Chondrocyte (in vitro differentiated cells): ENCODE results near the gene PSMD13. TPM values are rescaled to one million over a fixed set of nuclear protein-coding genes. Genes with fewer than 3 reads are reported as not detected.

ENCODE experiments used
- DNase-seq: peaks from one replicate; pipeline ENCODE4 v3.0.0; 2021; ENCODE audit warnings: mixed read lengths, low spot score
- H3K27ac Mint-ChIP-seq: one replicate; pipeline ENCODE4 v1.8.0; 2021; ENCODE audit warnings: mild to moderate bottlenecking, moderate library complexity, mixed read lengths; ENCODE audit not compliant: unreplicated experiment
- H3K27me3 Mint-ChIP-seq: 2 replicates; pipeline ENCODE4 v1.8.0; 2021; ENCODE audit warnings: low read depth, mixed read lengths
- H3K36me3 Mint-ChIP-seq: 2 replicates; pipeline ENCODE4 v1.8.0; 2021; ENCODE audit warnings: low read depth, mixed read lengths
- H3K4me1 Mint-ChIP-seq: 2 replicates; pipeline ENCODE4 v1.8.0; 2021; ENCODE audit warnings: low read depth, mild to moderate bottlenecking, mixed read lengths
- H3K4me3 Mint-ChIP-seq: one replicate; pipeline ENCODE4 v1.8.0; 2021; ENCODE audit warnings: mild to moderate bottlenecking, moderate library complexity, mixed read lengths; ENCODE audit not compliant: unreplicated experiment
- H3K9me3 Mint-ChIP-seq: 2 replicates; pipeline ENCODE4 v1.8.0; 2021; ENCODE audit warnings: low read depth, mixed read lengths
- total RNA-seq: library from RNA; stranded (reverse); gene quantifications from 3 replicates; pipeline ENCODE4 v1.2.1, GENCODE V29; 2021
- TF ChIP-seq, protein P1 (sequence below): fragments of 200-600 bp; sonication (generic); IDR thresholded peaks from 2 replicates; pipeline ENCODE4 v1.5.0; 2021; ENCODE audit warnings: antibody characterized with exemption, mild to moderate bottlenecking, moderate library complexity

Gene PSMD13
- total RNA-seq, 1 donor from 2014 or later: 103 TPM

- TF ChIP-seq, protein P1, sequence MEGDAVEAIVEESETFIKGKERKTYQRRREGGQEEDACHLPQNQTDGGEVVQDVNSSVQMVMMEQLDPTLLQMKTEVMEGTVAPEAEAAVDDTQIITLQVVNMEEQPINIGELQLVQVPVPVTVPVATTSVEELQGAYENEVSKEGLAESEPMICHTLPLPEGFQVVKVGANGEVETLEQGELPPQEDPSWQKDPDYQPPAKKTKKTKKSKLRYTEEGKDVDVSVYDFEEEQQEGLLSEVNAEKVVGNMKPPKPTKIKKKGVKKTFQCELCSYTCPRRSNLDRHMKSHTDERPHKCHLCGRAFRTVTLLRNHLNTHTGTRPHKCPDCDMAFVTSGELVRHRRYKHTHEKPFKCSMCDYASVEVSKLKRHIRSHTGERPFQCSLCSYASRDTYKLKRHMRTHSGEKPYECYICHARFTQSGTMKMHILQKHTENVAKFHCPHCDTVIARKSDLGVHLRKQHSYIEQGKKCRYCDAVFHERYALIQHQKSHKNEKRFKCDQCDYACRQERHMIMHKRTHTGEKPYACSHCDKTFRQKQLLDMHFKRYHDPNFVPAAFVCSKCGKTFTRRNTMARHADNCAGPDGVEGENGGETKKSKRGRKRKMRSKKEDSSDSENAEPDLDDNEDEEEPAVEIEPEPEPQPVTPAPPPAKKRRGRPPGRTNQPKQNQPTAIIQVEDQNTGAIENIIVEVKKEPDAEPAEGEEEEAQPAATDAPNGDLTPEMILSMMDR: no peak
- H3K9me3 Mint-ChIP-seq: no peaks in the 10 kb centered on the region
- H3K4me3 Mint-ChIP-seq: no peak overlapping the region
- H3K36me3 Mint-ChIP-seq: peaks cover 13% of the 10 kb centered on the region
- no peaks in the 10 kb centered on the region for H3K27me3 Mint-ChIP-seq
- H3K4me1 Mint-ChIP-seq: peaks cover 22% of the 10 kb centered on the region
- peak; percentile 86 for DNase-seq
- H3K27ac Mint-ChIP-seq: peak overlapping the region; percentile 36
Measured at GRCh38 chr11:200224-201003, 36.4 kb upstream of the PSMD13 start.

DNA sequence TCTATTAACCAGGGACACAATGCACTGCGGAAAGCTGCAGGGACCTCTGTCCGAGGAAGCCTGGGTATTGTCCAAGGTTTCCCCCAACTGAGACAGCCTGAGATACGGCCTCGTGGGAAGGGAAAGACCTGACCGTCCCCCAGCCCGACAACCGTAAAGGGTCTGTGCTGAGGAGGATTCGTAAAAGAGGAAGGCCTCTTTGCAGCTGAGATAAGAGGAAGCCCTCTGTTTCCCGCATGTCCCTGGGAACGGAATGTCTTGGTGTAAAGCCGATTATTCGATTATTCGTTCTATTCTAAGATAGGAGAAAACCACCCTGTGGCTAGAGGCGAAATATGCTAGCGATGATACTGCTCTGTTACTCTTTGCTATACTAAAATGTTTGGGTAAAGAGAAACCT lies 34.8 kb upstream of the PSMD13 start:
- H3K27me3 Mint-ChIP-seq: no peaks in the 10 kb centered on the region
- no peaks in the 10 kb centered on the region for H3K9me3 Mint-ChIP-seq
- peak; percentile 22 for DNase-seq
- peaks cover 13% of the 10 kb centered on the region for H3K36me3 Mint-ChIP-seq
- peaks cover 30% of the 10 kb centered on the region for H3K4me1 Mint-ChIP-seq
- no peak overlapping the region for H3K4me3 Mint-ChIP-seq
- TF ChIP-seq, protein P1: no peak
- no peak overlapping the region for H3K27ac Mint-ChIP-seq

DNA sequence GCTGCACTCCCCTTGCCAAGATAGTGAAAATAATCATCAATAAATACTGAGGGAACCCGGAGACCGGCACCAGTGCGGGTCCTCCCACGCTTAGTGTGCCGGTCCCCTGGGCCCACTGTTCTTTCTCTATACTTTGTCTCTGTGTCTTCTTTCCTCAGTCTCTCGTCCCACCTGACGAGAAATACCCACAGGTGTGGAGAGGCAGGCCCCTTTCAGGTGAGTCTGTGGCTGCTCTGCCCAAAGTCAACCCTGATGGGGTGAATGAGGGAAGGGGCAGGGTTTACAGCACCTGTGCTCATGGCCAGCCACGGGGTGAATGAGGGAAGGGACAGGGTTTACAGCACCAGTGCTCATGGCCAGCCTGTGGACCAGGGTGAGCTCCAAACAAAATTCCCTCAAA lies 34.3 kb upstream of the PSMD13 start:
- peak; percentile 48 for DNase-seq
- peaks cover 30% of the 10 kb centered on the region for H3K4me1 Mint-ChIP-seq
- H3K36me3 Mint-ChIP-seq: peaks cover 13% of the 10 kb centered on the region
- no peaks in the 10 kb centered on the region for H3K9me3 Mint-ChIP-seq
- no peak overlapping the region for H3K4me3 Mint-ChIP-seq
- no peak overlapping the region for H3K27ac Mint-ChIP-seq
- no peaks in the 10 kb centered on the region for H3K27me3 Mint-ChIP-seq
- TF ChIP-seq, protein P1: no peak

DNA sequence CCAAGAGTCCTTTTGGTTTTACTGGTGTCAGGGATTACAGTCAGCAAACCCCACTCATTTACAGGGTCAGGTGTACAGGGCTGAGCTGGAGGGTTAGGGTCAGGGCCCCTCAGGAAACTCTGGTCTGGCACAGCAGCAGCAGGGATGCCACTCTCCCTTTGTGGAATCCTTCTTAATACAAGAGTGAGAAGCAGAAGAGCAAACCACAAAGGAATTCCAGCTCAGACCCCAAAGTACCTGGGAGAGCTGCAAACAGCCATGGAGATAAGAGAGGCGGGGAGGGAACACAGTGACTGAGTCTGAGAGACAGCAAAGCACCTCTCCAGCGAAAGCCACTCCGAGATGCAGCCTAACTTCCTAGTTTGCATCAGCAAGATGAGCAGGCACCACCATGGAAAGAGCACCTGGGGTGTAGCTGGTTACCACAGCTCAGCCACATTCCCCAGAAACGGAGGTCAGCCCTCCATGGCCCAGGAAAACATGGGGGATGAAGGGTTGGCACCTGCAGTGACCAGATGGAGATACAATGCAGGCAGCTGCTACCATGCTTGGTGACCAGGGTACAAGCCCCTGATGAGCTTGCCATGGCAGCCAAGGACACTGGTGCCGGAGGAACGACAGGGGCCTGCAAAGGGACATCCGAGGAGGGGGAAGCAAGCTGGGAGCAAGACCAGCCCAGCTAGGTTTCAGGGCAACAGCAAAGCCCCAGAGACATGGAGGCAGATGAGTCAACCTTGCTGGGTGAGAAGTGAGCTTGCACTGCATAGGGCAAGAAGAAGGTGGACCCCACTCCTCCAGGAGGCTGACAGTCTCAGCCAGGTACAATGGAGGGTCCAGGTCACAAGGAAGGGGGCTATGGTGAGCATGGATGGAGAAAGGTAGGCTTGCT lies 33.5 kb upstream of the PSMD13 start:
- peaks cover 13% of the 10 kb centered on the region for H3K36me3 Mint-ChIP-seq
- H3K27ac Mint-ChIP-seq: peak overlapping the region; percentile 28
- peak; percentile 60 for DNase-seq
- no peaks in the 10 kb centered on the region for H3K9me3 Mint-ChIP-seq
- no peak overlapping the region for H3K4me3 Mint-ChIP-seq
- peaks cover 30% of the 10 kb centered on the region for H3K4me1 Mint-ChIP-seq
- H3K27me3 Mint-ChIP-seq: no peaks in the 10 kb centered on the region
- TF ChIP-seq, protein P1: no peak

DNA sequence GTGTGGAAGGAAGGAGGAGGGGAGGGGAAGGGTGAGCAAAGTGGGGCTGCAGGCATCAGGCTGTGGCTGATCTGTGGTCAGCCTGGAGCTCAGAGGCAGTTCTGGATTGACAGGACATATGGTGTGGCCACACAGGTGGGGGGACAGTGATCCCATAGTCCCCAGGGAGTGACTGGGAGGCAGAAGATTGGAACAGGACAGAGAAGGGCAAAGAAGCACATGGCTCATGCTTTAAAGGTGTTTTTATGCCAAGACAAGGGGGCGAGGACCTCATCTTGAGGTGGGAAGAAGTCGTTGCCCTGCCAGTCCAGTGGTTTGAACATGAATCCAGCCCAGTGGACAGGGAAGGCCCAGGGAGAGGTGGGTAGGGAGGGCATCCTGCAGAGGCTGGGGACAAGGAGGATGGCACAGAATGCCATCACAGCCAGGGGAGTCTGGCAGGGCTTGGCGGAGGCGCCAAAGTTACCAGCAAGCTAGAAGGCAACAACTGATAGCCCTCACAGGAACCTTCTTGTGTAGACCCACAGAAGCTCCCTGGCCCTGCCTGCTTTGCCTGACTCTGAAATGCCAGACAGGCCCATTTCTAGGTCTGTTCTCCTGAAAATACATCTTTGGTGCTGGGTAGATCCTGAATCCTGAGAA lies 32.7 kb upstream of the PSMD13 start:
- H3K9me3 Mint-ChIP-seq: no peaks in the 10 kb centered on the region
- no peaks in the 10 kb centered on the region for H3K27me3 Mint-ChIP-seq
- peaks cover 30% of the 10 kb centered on the region for H3K4me1 Mint-ChIP-seq
- peak; percentile 43 for DNase-seq
- peak overlapping the region; percentile 28 for H3K27ac Mint-ChIP-seq
- TF ChIP-seq, protein P1: no peak
- no peak overlapping the region for H3K4me3 Mint-ChIP-seq
- H3K36me3 Mint-ChIP-seq: peaks cover 13% of the 10 kb centered on the region
